ENCODE data around the gene CNTNAP2. TPM values are rescaled to one million over a fixed set of nuclear protein-coding genes. Genes with fewer than 3 reads are reported as not detected.

CNTNAP2 gene
- total and polyA plus RNA-seq, 2 of the 4 experiments (the other 2 are of a cell fraction) = not detected

DNA sequence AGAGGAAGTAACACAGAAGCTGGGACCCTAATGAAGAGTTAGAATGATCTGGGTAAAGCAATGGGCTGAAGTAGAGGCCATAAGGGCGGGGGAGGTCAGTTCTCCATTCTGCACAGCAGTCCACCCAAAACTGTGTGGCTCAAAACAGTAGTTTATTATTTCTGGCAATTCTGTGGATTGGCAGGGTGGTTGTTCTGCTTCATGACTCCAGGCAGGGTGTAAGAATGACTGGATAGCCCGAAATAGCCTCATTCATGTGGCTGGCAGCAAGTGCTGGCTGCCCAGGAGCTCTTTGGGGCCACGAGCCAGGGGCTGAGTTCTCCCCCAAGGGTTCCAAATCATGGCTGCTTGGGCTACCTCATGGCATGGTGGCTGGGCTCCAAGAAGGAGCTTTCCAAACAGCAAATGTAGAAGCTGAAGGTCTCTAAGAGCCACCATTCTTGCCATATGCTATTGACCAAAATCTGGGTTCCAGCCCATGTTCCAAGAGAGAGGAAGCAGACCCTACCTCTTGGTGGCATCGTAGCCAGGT is 2158.8 kb downstream of the CNTNAP2 start:
- ATAC-seq (ENCODE audit: low read depth) = no peak

More for the DNA sequence above, 2158.8 kb downstream of the CNTNAP2 start:
- Histone ChIP-seq H3K27ac (ENCODE audit: insufficient read depth, low read length) (no peak overlapping the region), H3K56ac (ENCODE audit: extremely low read depth, insufficient read depth, low read length) (no peak overlapping the region), H4K91ac (ENCODE audit: insufficient read depth, low read depth, low read length) (no peak overlapping the region), H3K9me3 (ENCODE audit: control insufficient read depth, insufficient read depth, low read length) (peaks cover 17% of the 10 kb centered on the region), H3K27me3 (ENCODE audit: control insufficient read depth, insufficient read depth, low read length) (no peaks in the 10 kb centered on the region), H3K4ac (ENCODE audit: low read depth, low read length) (no peak overlapping the region), H4K5ac (ENCODE audit: low read depth, low read length) (no peak overlapping the region), H3K9me1 (ENCODE audit: insufficient read depth, low read length) (no peaks in the 10 kb centered on the region), H2BK5ac (ENCODE audit: low read depth, low read length, poor library complexity, severe bottlenecking) (no peak overlapping the region), H3K4me3 (ENCODE audit: insufficient read depth, low read depth, low read length) (no peak overlapping the region), H2BK120ac (ENCODE audit: low read depth, low read length) (no peak overlapping the region), H2AK9ac (replicated peaks; ENCODE audit: low read depth, low read length, poor library complexity) (no peak overlapping the region), H4K20me1 (ENCODE audit: insufficient read depth, low read length) (no peaks in the 10 kb centered on the region), H3K4me2 (ENCODE audit: low read depth, low read length) (no peak overlapping the region), H4K8ac (ENCODE audit: low read depth in 2 of 2, low read length in 2 of 2) (no peak overlapping the region), H2BK20ac (ENCODE audit: low read depth, low read length) (no peak overlapping the region), H3K23ac (ENCODE audit: low read depth, low read length) (no peak overlapping the region), H3K14ac (replicated peaks; ENCODE audit: low read depth, low read length) (no peak overlapping the region), H3K18ac (ENCODE audit: low read depth, low read length) (no peak overlapping the region), H2AK5ac (ENCODE audit: low read depth, low read length) (no peak overlapping the region), H2BK15ac (ENCODE audit: low read depth, low read length) (no peak overlapping the region), H3K4me1 (ENCODE audit: control insufficient read depth, insufficient read depth, low read length) (no peaks in the 10 kb centered on the region), H3K9ac (ENCODE audit: low read depth, low read length) (no peak overlapping the region), H3K79me1 (ENCODE audit: low read depth in 1 of 2, low read length in 2 of 2) (no peaks in the 10 kb centered on the region), H3K36me3 (ENCODE audit: control insufficient read depth, insufficient read depth, low read length) (no peaks in the 10 kb centered on the region), H2AFZ (replicated peaks; ENCODE audit: low read length, poor library complexity) (no peak overlapping the region)
- no peak for TF ChIP-seq MAFK (IDR thresholded peaks at IDR 0.05; ENCODE audit: low read depth, low read length)
- TF ChIP-seq, protein P1, sequence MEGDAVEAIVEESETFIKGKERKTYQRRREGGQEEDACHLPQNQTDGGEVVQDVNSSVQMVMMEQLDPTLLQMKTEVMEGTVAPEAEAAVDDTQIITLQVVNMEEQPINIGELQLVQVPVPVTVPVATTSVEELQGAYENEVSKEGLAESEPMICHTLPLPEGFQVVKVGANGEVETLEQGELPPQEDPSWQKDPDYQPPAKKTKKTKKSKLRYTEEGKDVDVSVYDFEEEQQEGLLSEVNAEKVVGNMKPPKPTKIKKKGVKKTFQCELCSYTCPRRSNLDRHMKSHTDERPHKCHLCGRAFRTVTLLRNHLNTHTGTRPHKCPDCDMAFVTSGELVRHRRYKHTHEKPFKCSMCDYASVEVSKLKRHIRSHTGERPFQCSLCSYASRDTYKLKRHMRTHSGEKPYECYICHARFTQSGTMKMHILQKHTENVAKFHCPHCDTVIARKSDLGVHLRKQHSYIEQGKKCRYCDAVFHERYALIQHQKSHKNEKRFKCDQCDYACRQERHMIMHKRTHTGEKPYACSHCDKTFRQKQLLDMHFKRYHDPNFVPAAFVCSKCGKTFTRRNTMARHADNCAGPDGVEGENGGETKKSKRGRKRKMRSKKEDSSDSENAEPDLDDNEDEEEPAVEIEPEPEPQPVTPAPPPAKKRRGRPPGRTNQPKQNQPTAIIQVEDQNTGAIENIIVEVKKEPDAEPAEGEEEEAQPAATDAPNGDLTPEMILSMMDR (conservative IDR thresholded peaks at IDR 0.05; ENCODE audit: low read depth, low read length) = no peak
- no peak for TF ChIP-seq RFX5 (IDR thresholded peaks at IDR 0.05; ENCODE audit: low read depth, low read length)
- TF ChIP-seq MXI1 (IDR thresholded peaks at IDR 0.05; ENCODE audit: borderline replicate concordance, low read depth, low read length) = no peak
- TF ChIP-seq SMC3 (IDR thresholded peaks at IDR 0.05; ENCODE audit: low read depth, low read length) = no peak
- TF ChIP-seq RAD21 (IDR thresholded peaks at IDR 0.05; ENCODE audit: low read length) = no peak
- no peak for TF ChIP-seq CHD1 (IDR thresholded peaks at IDR 0.05; ENCODE audit: low read depth, low read length)
- TF ChIP-seq, protein P2, sequence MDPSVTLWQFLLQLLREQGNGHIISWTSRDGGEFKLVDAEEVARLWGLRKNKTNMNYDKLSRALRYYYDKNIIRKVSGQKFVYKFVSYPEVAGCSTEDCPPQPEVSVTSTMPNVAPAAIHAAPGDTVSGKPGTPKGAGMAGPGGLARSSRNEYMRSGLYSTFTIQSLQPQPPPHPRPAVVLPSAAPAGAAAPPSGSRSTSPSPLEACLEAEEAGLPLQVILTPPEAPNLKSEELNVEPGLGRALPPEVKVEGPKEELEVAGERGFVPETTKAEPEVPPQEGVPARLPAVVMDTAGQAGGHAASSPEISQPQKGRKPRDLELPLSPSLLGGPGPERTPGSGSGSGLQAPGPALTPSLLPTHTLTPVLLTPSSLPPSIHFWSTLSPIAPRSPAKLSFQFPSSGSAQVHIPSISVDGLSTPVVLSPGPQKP (IDR thresholded peaks at IDR 0.05; ENCODE audit: borderline replicate concordance, low read depth, low read length) = no peak
- no peak for TF ChIP-seq CEBPB (IDR thresholded peaks at IDR 0.05; ENCODE audit: low read depth, low read length)
- TF ChIP-seq FOS (IDR thresholded peaks at IDR 0.05; ENCODE audit: low read depth, low read length) = no peak
- in situ Hi-C loops (cut with MboI; ENCODE audit: low sequenced_read_pairs) (no loop called here), dilution Hi-C loops (cut with HindIII; ENCODE audit: low sequenced_read_pairs, unreplicated experiment) (no loop called here), intact Hi-C loops (cut with micrococcal nuclease) (no loop called here)
- POLR2A ChIA-PET (ENCODE audit: unreplicated experiment) = no interaction called here
- BruUV-seq (replicated peaks) = no TSS peak
- DNase-seq = no peak
- CTCF ChIA-PET = no interaction called here
- 8% methylated on average over 2 of the region's 4 CpGs; no CpG with 5 or more reads in 1 of the 2 experiments for WGBS, 2 experiments (ENCODE audit: extremely low coverage in 2 of 2, insufficient read length in 1 of 2)
